Choroid plexus epithelial cell (primary cell): Measurements from ENCODE around the gene UNC13A.
"Not testable (repeated sequence)": the region's sequence is repeated elsewhere in the genome, so short reads cannot be mapped to it uniquely, and the experiment has no call there.

ENCODE experiments used
- DNase-seq: peaks from one replicate; pipeline ENCODE4 v3.0.0-alpha.2; 2010; ENCODE audit warnings: low read depth
- H3K4me3 ChIP-seq: 2 replicates; pipeline ENCODE4 v1.5.1; 2011; ENCODE audit warnings: low read depth, mild to moderate bottlenecking, control low read depth, low read length, moderate library complexity
- TF ChIP-seq, protein P1 (sequence below): conservative IDR thresholded peaks from 2 replicates; pipeline ENCODE4 v1.5.1; 2011; ENCODE audit warnings: low read depth, mild to moderate bottlenecking, control low read depth, inconsistent platforms, low read length, moderate library complexity

Gene UNC13A

DNA sequence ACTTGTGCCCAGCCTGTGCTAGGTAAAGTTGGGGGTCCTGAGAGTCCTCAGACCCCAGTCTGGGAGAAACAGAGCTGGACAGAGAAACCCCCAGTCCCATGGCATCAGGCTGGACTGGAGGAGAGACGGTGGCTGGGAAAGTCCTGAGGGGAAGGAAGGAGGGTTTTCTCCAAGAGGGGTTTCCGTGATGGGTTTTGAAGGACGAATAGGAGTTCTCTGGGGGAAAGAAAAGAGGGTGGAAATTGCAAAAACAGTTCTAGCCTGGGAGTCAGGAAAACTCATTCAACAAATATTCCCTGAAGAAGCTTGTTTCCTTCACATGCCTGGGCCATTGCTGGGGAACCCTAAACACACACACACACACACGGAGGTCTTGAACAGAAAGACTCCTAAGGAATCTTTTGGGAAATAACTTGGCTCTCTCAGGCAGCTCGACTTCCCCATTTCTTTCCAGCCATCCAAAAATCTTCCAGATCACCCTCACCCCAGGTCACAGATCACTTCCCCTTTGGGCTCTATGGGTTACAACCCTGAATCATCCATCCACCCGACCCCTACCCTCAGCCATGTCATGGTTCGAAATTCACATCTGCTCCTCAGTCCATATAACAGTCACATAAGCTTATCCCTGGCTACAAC, 85.2 kb downstream of the UNC13A start:
- no peak overlapping the region for H3K4me3 ChIP-seq
- DNase-seq: no peak
- TF ChIP-seq, protein P1, sequence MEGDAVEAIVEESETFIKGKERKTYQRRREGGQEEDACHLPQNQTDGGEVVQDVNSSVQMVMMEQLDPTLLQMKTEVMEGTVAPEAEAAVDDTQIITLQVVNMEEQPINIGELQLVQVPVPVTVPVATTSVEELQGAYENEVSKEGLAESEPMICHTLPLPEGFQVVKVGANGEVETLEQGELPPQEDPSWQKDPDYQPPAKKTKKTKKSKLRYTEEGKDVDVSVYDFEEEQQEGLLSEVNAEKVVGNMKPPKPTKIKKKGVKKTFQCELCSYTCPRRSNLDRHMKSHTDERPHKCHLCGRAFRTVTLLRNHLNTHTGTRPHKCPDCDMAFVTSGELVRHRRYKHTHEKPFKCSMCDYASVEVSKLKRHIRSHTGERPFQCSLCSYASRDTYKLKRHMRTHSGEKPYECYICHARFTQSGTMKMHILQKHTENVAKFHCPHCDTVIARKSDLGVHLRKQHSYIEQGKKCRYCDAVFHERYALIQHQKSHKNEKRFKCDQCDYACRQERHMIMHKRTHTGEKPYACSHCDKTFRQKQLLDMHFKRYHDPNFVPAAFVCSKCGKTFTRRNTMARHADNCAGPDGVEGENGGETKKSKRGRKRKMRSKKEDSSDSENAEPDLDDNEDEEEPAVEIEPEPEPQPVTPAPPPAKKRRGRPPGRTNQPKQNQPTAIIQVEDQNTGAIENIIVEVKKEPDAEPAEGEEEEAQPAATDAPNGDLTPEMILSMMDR: no peak

DNA sequence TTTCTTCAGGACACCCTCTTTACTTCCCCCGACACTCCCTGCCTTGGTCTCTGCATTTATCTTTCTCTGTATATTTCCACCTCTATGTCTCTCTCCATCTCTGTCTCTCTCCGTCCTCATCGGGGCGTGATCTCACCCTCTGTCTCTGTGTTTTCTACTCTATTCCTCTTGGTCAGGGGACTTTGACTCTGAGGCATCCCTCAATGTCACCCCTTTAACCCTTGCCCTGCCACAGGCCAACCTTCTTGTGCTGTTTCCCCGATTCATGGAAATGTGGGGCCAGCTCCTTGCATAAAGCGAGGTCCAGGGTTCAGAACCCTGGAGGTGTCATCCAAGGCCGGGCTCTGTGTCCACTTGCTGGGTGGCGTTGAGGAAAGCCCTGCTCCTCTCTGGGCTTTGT, 85.9 kb downstream of the UNC13A start:
- no peak overlapping the region for H3K4me3 ChIP-seq
- TF ChIP-seq, protein P1: no peak
- DNase-seq: no peak

DNA sequence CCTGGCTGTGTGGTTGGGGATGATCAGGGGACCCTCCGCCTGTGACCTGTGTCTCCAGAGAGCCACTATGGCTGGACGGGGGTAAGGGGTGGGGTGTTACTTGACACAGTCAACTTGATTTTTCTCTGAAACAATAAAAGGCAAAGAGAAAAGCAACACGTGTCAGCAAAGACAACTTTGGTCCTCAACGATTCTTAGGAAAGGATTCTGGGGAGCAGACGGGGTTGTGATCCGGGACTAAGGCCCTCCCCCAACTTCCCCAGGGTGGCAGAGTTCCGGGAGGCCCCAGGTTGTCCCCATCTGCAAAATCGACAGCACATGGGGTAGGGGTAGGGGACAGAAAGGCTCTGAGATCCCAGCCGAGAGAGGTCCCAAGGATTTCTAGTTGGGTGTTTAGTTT, 86.5 kb downstream of the UNC13A start:
- no peak overlapping the region for H3K4me3 ChIP-seq
- DNase-seq: no peak
- TF ChIP-seq, protein P1: no peak

DNA sequence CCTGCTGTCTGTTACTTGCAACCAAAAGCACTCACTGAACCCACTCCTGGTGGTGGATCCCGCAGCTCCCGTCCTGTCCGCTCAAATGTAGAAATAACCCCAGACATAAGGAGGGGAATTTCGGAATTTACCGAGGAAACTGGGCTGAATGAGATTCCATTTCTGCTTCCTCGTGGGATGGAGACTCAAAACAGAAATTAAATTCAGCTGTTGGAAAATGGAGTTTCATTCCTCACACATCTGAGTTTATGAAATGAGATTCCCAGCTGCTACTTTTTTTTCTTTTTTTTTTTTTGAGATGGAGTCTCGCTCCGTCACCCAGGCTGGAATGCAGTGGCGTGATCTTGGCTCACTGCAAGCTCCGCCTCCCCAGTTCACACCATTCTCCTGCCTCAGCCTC, 88.4 kb downstream of the UNC13A start:
- DNase-seq: no peak
- no peak overlapping the region for H3K4me3 ChIP-seq
- TF ChIP-seq, protein P1: no peak

DNA sequence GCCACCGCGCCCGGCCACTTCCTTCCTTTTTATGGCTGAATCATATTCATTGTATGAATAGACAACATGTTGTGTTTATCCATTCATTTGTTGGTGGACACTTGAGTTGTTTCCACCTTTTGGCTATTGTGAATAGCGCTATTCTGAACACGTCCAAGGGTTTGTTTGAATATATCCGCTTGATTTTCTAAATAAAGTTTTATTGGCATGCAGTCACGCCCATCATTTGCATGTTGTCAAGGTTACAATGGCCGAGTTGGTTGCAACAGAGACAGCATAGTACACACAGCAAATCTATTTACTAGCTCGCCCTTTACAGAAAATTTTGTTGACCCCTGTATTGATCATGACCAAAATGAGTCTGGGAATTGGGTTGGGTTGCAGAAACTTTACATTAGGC, 89.2 kb downstream of the UNC13A start:
- no peak overlapping the region for H3K4me3 ChIP-seq
- DNase-seq: no peak
- TF ChIP-seq, protein P1: no peak

DNA sequence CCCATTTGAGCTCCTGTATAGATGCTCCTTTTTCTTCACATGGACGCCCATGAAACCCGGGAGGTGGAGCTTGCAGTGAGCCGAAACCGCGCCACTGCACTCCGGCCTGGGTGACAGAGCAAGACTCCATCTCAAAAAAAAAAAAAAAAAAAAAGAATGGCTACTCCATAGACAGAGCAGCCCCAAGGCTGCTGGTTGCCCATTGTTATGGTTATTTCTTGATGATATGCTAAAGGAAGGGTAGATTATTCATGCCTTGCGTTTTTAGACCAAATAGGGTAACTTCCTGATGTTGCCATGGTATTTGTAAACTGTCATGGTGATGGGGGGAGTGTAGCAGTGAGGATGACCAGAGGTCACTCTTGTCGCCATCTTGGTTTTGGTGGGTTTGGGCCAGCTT, 90.1 kb downstream of the UNC13A start:
- not testable (repeated sequence) for DNase-seq, H3K4me3 ChIP-seq

DNA sequence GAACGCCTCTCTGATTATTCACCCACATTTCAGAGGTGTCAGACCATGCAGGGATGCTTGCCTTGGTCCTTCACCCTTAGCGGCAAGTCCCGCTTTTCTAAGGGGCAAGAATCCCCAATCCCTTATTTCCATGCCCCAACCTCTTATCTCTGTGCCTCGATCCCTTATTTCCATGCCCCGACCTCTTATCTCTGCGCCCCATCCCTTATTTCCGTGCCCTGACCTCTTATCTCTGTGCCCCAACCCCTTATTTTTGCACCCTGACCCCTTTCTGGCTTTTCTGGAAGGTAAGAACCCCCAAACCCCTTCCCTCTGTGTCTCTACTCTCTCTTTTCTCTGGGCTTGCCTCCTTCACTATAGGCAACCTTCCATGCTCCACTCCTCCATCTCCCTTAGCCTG, 93.9 kb downstream of the UNC13A start:
- not testable (repeated sequence) for DNase-seq, H3K4me3 ChIP-seq

DNA sequence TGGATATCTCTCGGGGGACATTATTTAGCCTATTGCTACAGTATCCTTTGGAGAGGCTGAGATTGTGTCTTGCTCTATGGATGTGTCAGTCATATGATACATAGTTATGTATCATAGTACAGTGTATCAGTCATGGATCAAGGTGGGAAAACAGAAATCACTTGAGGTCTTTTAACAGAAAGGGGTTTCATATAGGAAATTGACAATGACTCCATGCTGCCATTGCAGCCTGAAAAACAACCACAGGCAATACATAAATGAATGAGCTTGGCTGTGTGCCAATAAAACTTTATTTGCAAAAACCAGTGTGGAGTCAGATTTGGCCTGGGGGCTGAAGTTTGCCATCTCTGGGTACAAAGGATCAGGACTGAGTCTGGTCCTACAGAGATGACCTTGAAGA, 97.3 kb downstream of the UNC13A start:
- TF ChIP-seq, protein P1: no peak

DNA sequence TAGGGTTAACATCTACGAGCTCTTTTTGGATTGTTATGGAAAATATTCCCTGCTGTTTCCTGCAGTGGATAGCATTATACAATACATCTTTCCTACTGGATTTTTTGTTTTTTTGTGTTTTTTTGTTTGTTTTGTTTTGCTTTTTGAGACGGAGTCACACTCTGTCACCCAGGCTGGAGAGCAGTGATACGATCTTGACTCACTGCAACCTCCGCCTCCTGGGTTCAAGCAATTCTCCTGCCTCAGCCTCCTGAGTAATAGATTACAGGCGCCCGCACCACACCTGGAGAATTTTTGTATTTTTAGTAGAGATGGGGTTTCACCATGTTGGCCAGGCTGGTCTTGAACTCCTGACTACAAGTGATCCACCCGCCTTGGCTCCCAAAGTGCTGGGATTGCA, 102.8 kb downstream of the UNC13A start:
- H3K4me3 ChIP-seq, DNase-seq: not testable (repeated sequence)

More for the DNA sequence above, 97.3 kb downstream of the UNC13A start:
- no peak for DNase-seq
- no peak overlapping the region for H3K4me3 ChIP-seq
